ENCODE data around the gene KISS1R.
A peak's percentile ranks its signal among the peaks of the same experiment; 100 is the strongest.
"Not testable (repeated sequence)": the region's sequence is repeated elsewhere in the genome, so short reads cannot be mapped to it uniquely, and the experiment has no call there.

The KISS1R gene

DNA sequence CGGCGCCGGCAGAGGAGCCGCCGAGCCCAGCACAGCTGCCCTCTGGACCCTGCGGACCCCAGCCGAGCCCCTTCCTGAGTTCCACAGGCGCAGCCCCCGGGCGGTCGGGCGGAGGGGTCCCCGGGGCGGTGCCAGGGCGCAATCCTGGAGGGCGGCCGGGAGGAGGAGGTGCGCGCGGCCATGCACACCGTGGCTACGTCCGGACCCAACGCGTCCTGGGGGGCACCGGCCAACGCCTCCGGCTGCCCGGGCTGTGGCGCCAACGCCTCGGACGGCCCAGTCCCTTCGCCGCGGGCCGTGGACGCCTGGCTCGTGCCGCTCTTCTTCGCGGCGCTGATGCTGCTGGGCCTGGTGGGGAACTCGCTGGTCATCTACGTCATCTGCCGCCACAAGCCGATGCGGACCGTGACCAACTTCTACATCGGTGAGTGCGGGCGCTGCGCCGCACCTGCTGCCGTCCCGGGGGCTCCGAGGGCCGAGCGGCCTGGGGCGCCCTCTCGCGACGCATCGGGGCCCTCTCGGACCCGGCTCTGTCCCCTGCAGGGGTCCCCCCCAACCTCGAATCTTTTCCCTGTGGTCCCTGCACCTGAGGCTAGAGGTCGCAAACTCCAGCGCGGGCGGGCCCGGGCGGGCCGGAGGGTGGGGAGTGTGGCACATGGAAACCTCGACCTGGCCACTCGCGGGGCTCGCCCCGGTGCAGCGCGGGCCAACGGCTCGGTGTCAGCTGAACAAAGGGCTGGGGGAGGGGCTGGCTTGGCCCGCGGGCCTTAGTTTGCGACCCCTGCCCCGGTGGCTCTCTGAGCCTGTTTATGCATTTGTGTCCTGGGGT lies at the start of gene KISS1R:
Gene KISS1R, plus strand, starts transcription at position 11 of the 829 bp plus-strand sequence. Its CDS starts 170 bp downstream, at position 181.
- DNase-seq (ENCODE audit: low read depth), result no peak

DNA sequence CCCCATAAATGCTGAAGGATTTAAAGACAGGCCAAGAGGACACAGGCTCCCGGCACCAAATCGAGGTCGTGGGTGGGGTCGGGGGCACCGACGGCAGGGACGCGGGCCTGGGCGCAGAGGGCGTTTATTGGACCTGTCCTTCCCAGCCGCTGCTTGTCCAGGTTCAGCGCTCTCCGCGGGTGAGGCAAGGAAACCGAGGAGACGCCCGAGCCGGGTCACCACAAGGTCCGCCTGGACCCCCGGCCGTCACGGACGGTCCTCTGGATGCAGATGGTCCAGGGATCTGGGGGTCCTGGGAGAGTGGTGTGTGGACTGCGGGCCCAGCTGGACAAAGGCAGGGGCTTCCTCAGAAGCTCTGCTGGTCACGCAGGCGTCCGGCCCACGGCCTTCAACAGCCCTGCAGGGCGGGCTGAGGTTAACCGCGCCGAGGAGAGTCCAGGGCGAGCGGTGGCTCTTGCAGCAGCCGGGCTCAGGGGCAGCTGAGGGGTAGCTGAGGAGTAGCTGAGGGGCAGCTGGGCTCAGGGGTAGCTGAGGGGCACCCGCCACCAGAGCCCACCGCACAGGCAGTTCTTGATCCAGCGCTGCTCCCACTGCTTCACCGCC lies 49.2 kb upstream of the KISS1R start:
- DNase-seq (ENCODE audit: low read depth), result no peak

DNA sequence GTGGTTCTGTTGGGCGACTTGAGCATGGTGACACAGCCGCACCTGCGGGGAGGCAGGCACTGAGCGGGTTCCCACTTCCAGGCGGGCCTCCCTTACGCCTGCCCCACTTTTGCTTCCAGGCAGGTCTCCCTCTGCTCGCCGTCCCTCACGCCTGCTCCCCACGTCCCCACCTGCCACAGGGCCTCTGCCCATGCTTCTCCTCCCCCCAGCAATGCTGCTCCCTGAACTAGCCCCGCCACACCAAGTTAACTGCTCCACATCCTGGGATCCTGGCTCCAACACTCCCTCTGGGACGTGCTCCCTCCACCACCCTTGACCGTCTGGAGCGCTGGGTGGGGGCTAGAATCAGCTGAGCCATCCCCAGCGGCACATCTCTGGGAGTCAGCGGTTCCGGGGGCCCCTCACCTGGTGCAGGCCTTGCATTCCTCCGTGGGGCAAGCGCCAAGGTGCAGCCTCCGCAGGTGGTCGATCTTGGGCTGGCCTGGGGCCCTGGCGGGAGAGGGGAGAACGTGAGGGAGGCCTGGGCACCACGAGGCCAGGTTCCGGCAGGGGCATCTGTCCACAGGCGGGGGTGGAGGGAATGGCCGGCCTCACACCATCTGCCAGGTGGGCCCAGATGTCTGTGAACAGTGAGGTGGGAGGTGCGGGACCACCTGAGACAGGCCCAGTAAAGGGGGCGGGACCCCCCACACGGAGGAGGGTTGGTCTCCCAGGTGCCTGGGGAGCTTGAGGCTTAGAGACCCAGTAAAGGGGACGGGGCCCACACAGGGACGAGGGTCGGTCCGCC lies 48.5 kb upstream of the KISS1R start:
- no peak for DNase-seq (ENCODE audit: low read depth)

DNA sequence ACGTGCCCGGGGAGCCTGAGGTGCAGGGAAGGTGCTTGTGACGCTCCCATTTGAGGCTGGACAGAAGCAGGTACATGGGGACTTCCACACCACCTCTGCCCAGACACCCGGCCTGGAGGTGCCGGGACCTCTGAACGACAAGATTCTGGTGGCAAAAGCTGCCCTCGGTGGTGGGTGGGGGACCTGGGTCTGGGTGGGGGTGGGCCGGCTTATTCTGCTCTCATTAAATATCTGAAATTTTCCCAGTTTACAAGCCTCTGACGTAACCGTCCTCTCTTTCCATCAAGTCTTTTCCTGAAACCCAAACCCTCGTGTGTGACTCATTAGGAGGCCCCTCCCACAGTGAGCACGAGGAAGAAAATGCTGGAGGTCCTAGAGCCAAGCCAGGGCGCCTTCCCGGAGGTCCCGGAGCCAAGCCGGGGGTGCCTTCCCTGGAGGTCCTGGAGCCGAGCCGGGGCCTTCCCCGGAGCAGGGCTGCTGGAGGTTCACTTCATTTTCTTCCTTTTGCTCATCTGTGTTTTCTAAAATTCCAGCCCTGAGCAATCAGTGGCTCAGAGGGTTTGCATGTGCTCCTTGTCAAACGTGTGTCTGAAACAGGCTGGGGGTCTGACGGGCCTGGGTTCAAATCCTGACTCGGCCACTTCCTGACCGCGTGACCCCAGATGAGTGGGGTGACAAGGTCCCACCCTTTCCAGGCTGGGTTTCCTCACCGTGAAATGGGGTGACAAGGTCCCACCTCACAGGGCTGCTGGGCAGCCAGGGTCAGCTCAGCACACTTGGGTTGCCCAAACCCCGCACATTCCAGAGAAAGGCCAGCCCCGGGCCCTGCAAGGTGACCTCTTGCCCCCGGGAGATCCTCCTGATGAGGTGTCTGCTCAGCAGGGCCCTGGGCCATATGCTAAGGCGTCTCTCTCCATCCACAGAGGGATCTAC lies 47.6 kb upstream of the KISS1R start:
- no peak for DNase-seq (ENCODE audit: low read depth)

DNA sequence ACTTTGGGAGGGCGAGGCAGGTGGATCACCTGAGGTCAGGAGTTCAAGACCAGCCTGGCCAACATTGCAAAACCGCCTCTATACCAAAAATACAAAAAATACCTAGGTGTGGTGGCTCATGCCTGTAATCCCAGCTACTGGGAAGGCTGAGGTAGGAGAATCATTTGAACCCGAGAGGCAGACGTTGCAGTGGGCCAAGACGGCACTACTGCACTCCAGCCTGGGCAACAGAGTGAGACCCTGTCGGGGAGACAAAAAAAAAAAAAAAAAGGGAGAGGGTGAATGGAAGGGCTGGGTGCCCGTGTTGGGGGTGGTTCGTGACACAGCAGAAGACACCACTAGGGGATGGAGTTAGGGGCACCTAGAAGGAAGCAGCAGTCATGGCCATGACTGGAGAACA lies 46.8 kb upstream of the KISS1R start:
- DNase-seq (ENCODE audit: low read depth), result no peak

DNA sequence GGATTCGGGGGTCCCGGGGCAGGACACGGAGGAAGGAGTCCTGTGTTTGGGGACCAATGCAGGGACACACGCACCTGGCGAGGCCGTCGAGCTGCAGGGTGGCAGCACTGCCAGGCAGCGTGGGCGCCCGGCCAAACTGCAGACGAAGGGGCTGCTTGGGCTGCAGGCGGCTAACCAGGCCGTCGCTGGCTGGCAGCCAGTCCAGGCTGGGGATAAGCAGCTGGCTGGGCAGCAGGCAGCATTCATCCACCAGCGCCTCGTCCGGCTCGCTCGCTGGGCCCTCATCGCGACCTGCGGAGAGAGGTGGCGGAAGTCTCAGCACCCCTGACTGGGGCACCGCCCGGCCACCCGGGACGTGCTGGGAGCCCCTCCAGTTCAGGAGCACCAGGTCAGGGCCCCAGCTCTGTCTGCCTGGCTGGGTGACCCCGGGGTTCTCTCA lies 46.2 kb upstream of the KISS1R start:
- DNase-seq (ENCODE audit: low read depth), result no peak

DNA sequence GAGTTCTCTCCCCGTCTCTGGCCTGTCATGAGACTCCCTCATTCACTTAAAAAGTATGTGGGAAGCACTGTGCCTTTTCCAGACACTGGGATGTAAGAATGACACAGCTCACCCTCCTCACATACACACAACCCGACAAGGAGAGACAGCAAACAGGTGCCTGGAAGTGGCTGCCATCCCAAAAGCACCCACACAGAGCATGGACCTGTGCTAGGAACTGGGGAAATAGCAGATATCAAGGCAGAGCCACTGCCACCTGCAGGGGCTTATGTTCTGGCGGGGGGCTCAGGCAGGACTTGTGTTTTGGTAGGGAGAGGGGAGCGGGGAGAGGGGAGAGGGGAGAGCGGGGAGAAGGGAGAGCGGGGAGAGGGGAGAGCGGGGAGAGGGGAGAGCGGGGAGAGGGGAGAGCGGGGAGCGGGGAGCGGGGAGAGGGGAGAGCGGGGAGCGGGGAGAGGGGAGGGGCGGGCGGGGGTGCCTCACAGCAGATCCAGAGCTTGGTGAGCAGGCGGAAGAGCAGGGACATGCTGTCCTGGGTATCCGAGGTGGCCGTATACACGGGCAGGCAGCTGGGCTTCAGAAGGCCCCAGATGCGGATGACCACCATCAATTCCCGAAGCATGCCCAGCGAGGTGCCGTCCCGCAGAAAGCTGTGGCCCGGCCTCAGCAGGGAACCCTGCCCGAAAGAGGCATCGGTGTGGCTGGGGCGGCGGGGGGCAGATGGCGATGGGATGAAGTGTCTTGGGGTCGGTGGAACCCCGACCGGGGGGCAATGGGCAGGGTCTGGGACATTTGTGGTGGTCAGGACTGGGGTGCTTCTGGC lies 45.5 kb upstream of the KISS1R start:
- DNase-seq (ENCODE audit: low read depth), result no peak

DNA sequence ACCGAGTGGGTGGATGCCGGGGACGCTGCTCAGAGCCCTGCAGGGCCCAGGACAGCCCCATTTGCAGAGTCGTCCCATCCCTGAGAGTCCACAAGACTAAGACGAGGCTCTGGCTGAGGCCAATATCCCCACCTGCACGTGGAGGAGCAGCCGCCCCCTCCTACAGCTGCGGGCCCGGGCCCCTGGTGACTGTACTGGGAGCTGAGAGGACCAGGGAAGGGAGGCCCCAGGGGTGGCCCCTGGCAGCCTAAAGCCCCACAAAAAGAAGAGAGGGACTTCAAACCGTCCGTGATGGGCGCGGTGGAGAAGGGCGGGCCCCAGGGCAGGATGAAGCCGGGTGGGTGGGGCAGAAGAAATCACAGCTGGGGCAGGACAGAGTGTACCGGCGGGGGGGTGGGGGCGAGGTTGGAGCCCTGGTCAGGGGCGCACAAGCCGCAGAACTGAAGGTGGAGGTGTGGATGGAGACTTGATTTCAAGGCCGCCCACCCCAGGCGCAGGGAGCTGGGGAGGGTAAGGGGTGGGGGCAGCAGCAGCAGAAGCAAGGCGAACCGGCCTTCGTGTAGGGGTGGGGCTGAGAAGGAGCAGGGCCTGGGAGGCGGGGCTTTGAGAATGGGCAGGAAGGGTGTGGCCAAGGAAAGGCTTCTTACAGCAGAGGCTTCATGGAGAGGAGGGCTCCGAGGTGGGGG lies 44.7 kb upstream of the KISS1R start:
- peak; percentile 82 for DNase-seq (ENCODE audit: low read depth)

DNA sequence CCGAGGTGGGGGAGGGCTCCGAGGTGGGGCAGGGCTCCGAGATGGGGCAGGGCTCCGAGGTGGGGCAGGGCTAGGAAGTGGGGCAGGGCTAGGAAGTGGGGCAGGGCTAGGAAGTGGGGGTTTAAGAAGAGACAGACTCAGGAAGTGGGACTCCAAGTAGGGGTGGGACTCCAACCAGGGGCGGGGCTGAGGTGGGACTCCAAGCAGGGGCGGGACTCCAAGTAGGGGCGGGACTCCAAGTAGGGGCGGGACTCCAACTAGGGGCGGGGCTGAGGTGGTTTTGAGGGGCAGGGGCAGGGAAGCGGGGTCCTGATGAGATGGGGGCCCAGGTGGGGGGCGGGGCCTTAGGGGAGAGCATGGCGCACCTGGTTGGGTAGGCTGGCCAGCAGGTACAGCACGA lies 44.0 kb upstream of the KISS1R start:
- DNase-seq (ENCODE audit: low read depth), result peak; percentile 82

DNA sequence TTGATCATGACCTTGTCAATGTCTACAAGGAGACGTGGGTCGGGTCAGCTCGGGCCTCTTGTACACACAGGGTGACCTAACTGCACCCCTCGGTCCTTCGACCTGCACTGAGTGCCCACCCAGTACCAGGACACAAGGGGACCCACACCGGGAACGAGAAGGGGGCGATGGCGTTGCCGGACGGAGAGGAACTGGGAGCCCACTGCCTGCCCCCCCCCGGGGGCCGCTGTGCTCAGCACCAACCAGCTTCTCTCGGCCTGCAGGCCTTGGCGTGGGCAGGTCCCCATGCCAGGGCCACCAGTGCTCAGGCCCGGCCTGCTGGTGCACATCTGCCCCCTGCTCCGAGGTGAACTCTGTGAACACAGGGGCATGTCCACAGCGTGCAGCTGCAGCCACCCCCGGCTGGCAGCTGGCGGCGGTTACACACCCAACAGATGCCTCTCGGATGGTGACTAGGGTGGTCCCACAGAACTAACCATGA lies 43.5 kb upstream of the KISS1R start:
- no peak for DNase-seq (ENCODE audit: low read depth)

DNA sequence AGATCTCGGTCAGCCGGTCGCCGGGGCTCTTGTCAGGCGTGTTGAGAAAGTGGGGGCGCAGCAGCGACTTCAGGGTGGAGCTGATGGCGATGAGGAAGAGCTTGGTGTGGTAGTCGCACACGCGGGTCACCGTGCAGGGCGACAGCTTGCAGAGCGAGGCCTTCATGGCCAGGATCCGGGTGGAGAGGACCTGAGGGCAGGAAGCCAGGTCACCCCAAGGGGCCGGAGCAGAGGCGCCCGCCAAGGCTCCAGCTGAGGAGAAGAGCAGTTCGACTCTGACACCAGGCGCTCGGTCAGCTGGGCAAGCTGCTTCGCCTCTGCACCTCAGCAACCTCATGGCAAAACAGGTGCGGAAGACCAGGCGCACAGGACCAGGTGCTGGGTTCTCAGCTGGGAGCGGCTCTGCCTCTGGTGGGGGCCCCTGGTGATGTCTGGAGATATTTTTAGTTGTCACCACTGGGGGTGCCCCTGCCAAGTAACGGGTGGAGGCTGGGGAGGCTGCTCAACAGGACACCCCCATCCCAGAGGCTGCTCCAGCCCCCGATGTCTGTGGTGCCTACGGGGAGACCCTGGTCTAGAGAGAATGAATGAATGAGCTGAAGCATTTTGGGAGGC lies 41.8 kb upstream of the KISS1R start:
- no peak for DNase-seq (ENCODE audit: low read depth)

DNA sequence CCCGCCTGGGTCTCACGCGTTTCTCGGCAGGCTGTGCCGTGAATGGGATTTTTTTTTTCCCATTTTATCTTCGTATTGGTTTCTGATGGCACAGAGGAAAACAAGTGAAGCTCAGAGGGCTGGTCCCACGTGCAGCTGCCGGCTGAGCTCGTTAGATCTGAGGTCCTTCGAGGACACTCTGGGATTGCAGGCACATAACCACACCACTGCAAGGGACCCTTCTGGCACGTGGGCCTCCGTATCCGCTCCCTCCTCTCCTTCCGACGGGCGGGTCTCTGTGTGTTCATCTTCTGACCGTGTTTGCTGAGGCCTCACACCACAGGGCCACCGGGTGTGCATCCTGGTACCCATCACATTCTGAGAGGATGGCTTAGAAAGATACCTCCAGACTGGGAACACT lies 41.0 kb upstream of the KISS1R start:
- no peak for DNase-seq (ENCODE audit: low read depth)

DNA sequence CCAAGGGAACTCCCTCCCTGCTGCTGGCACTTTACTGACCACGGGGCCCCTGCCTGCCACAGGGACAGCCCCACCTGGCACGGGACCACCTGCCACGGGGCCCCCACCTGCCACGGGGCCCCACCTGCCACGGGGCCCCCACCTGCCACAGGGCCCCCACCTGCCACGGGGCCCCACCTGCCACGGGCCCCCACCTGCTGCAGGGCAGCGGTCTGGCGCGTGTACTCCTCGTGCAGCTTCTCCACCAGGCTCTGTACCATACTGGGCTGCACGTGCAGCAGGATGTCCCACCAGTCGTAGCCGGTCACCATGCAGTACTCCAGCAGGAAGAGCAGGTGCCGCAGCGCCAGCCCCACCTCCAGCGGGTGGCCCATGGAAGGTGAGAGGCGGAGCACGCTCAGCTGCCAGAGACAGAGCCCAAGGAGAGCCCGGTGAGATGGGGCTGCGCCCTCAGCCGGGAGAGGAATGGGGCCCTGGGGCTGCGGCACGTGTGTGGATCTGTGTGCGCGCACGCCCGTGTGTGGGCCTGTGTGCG lies 40.3 kb upstream of the KISS1R start:
- no peak for DNase-seq (ENCODE audit: low read depth)

DNA sequence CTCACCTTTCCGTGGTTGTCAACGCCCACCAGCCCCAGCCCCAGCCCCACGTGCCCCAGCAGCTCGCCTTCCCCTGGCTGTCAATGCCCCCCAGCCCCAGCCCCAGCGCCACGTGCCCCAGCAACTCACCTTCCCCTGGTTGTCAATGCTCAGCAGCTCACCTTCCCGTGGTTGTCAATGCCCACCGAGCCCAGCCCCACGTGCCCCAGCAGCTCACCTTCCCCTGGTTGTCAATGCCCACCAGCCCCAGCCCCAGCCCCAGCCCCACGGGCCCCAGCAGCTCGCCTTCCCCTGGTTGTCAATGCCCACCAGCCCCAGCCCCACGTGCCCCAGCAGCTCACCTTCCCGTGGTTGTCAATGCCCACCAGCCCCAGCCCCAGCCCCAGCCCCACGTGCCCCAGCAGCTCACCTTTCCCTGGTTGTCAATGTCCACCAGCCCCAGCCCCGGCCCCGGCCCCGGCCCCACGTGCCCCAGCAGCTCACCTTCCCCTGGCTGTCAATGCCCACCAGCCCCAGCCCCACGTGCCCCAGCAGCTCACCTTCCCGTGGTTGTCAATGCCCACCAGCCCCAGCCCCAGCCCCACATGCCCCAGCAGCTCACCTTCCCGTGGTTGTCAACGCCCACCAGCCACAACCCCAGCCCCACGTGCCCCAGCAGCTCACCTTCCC lies 39.0 kb upstream of the KISS1R start:
- DNase-seq (ENCODE audit: low read depth), result not testable (repeated sequence)

DNA sequence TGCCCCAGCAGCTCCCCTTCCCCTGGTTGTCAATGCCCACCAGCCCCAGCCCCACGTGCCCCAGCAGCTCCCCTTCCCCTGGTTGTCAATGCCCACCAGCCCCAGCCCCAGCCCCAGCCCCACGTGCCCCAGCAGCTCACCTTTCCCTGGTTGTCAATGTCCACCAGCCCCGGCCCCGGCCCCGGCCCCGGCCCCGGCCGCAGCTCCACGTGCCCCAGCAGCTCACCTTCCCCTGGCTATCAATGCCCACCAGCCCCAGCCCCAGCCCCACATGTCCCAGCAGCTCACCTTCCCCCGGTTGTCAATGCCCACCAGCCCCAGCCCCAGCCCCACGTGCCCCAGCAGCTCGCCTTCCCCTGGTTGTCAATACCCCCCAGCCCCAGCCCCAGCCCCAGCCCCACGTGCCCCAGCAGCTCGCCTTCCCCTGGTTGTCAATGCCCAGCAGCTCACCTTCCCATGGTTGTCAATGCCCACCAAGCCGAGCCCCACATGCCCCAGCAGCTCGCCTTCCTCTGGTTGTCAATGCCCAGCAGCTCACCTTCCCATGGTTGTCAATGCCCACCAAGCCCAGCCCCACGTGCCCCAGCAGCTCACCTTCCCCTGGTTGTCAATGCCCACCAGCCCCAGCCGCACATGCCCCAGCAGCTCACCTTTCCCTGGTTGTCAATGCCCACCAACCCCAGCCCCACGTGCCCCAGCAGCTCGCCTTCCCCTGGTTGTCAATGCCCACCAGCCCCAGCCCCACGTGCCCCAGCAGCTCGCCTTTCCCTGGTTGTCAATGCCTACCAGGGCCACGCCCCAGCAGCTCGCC lies 38.2 kb upstream of the KISS1R start:
- DNase-seq (ENCODE audit: low read depth), result not testable (repeated sequence)

DNA sequence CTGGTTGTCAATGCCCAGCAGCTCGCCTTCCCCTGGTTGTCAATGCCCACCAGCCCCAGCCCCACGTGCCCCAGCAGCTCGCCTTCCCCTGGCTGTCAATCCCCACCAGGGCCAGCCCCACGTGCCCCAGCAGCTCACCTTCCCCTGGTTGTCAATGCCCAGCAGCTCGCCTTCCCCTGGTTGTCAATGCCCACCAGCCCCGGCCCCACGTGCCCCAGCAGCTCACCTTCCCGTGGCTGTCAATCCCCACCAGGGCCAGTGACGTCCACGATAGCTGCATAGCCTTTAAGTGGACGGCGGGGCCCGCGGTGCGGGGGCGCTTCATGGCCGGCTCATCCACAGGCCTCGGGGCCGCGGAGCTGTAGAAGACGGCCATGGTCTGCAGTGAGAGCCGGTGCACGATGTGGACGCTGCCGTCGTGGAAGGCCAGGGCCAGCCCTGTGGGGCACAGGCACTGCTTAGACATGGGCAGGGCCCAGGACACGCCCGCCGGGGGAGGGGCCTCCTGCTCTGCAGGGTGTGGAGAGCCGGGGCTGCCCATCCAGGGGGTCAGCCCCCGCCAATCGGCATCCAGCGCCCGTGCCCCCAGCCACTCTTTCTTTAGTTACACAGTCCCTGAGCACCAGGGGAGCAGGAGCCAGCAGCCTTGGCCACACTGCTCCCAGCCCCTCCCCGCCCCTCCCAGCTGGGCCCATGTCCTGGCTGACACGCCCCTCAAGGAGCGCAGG lies 37.3 kb upstream of the KISS1R start:
- DNase-seq (ENCODE audit: low read depth), result no peak

DNA sequence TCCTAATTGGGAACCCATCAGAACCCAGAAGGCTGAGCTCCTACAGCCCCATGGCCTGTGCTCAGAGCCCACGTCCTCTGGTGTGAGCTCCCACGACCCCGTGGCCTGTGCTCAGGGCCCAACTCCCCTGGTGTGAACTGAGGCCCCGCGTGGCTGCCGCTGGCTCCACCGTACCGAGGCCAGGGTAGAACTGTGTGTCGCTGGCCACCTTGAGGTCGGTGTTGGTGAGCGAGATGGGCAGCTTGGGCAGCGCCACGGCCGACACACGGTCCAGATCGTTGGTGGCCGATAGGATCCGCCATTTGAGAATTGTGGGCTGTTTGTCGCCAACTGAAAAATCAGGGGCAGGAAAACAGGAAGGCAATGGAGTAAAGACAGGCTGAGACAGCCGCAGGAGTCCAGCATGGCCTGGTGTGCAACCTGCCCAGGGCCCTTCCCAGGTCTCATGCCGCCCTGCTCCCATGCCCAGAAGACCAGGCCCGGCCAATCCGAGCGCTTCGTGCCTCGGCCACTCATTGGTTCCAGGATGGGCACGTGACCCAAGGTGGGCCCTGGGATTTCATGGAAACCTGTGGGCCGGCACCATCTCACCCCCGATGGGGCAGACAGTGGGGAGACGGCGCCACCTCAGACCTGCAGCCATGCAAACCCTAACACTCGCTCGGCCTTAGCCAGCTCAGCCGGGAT lies 35.6 kb upstream of the KISS1R start:
- no peak for DNase-seq (ENCODE audit: low read depth)

Measured in T-helper 22 cell (primary cell).